HCT116 (cell line): ENCODE results near the gene IL21R. TPM values are rescaled to one million over a fixed set of nuclear protein-coding genes. Genes with fewer than 3 reads are reported as not detected.

Experiments used
- ATAC-seq: fragments of 200-7000 bp; cut with Tn5 transposase; 2 replicates; pipeline ENCODE4 v1.9.1; 2020; ENCODE audit warnings: mild to moderate bottlenecking, moderate library complexity
- BruUV-seq: library from RNA; stranded (reverse); fragments of 400-500 nt; replicated peaks from 2 replicates; lab custom pipeline; 2021; lab: Mats Ljungman, UMichigan
- CTCF ChIA-PET: fragments of 300-600 bp; sonication (Branson Sonifier 250); formaldehyde crosslinking; loops from one replicate; lab custom pipeline; 2021; ENCODE audit warnings: antibody characterized with exemption; lab: Charles Lee
- POLR2A ChIA-PET: fragments of 300-600, 350-600 bp; sonication (Branson Sonifier 250); formaldehyde crosslinking; loops from one replicate; lab custom pipeline; 2021; ENCODE audit warnings: antibody characterized with exemption; lab: Charles Lee
- RAD21 ChIA-PET, 2 experiments: fragments of 300-600 bp; sonication (Branson Sonifier 250); formaldehyde crosslinking; loops; one replicate each; lab custom pipeline; 2023; ENCODE audit warnings: low total read pairs in 2 of 2; ENCODE audit not compliant: uncharacterized antibody in 2 of 2, unreplicated experiment in 2 of 2, low non-redundant PET in 1 of 2; lab: Charles Lee
- DNase-seq: peaks from one replicate; pipeline ENCODE4 v3.0.0-alpha.2; 2010; ENCODE audit warnings: low read depth, low spot score
- H2AFZ ChIP-seq: fragments of 200-600 bp; shearing (Covaris generic), sonication (generic); 2 replicates; pipeline ENCODE4 v1.6.1; 2017; ENCODE audit warnings: low read depth, mixed run types, mixed read lengths, antibody characterized with exemption, low read length; ENCODE audit not compliant: poor library complexity, severe bottlenecking
- H3K27ac ChIP-seq: 2 replicates; pipeline ENCODE4 v1.5.1; 2012; ENCODE audit warnings: low read depth, low read length
- H3K27me3 ChIP-seq: fragments of 200-600 bp; sonication (generic); 2 replicates; pipeline ENCODE4 v1.6.1; 2016; ENCODE audit warnings: mixed run types, low read length, mixed read lengths; ENCODE audit not compliant: insufficient read depth
- H3K36me3 ChIP-seq, 2 experiments: fragments of 200-500 bp in 1 of 2; fragments of 200-600 bp in 1 of 2; sonication (Bioruptor generic) in 1 of 2; sonication (generic) in 1 of 2; 2 replicates each; pipeline versions ENCODE4 v1.5.1 to v1.6.1; 2014 to 2016; ENCODE audit warnings: low read length in 2 of 2, inconsistent platforms in 1 of 2, mixed read lengths in 1 of 2, mixed run types in 1 of 2; ENCODE audit not compliant: insufficient read depth in 2 of 2, control insufficient read depth in 1 of 2
- H3K4me1 ChIP-seq, 2 experiments: fragments of 200-600 bp in 1 of 2; sonication (generic) in 1 of 2; 2 replicates each; pipeline versions ENCODE4 v1.5.1 to v1.6.1; 2012 to 2017; ENCODE audit warnings: low read length in 2 of 2, inconsistent platforms in 1 of 2, mild to moderate bottlenecking in 1 of 2, mixed read lengths in 1 of 2, mixed run types in 1 of 2, moderate library complexity in 1 of 2; ENCODE audit not compliant: insufficient read depth in 2 of 2, control insufficient read depth in 1 of 2
- H3K4me2 ChIP-seq: fragments of 200-600 bp; sonication (generic); 2 replicates; pipeline ENCODE4 v1.6.1; 2017; ENCODE audit warnings: mixed run types, low read length, mixed read lengths
- H3K4me3 ChIP-seq, 2 experiments: fragments of 200-600 bp in 1 of 2; sonication (generic) in 1 of 2; replicated peaks in 1 of 2; 2 replicates each; pipeline ENCODE4 v1.5.1; 2011 to 2016; ENCODE audit warnings: low read length in 2 of 2, control low read depth in 1 of 2, low read depth in 1 of 2, mild to moderate bottlenecking in 1 of 2, mixed read lengths in 1 of 2, mixed run types in 1 of 2
- H3K79me2 ChIP-seq: fragments of 200-600 bp; sonication (generic); 2 replicates; pipeline ENCODE4 v1.6.1; 2017; ENCODE audit warnings: mild to moderate bottlenecking, mixed run types, low read length, moderate library complexity, mixed read lengths; ENCODE audit not compliant: insufficient read depth
- H3K9ac ChIP-seq: fragments of 200-600 bp; sonication (generic); 2 replicates; pipeline ENCODE4 v1.6.1; 2016; ENCODE audit warnings: low read length, mixed read lengths
- H3K9me2 ChIP-seq: fragments of 200-600 bp; sonication (generic), shearing (Covaris generic); 2 replicates; pipeline ENCODE4 v1.6.1; 2017; ENCODE audit warnings: mixed run types, mild to moderate bottlenecking, moderate library complexity; ENCODE audit not compliant: insufficient read depth
- H3K9me3 ChIP-seq, 2 experiments: fragments of 200-500 bp in 1 of 2; fragments of 200-600 bp in 1 of 2; sonication (Bioruptor generic) in 1 of 2; sonication (generic) in 1 of 2; 2 replicates each; pipeline ENCODE4 v1.6.1; 2014 to 2017; ENCODE audit warnings: low read length in 2 of 2, mixed read lengths in 2 of 2, inconsistent platforms in 1 of 2, low read depth in 1 of 2, mild to moderate bottlenecking in 1 of 2, mixed run types in 1 of 2, moderate library complexity in 1 of 2; ENCODE audit not compliant: control insufficient read depth in 1 of 2, insufficient read depth in 1 of 2
- H4K20me1 ChIP-seq: fragments of 200-600 bp; sonication (generic), shearing (Covaris generic); 2 replicates; pipeline ENCODE4 v1.6.1; 2017; ENCODE audit warnings: mixed run types, mild to moderate bottlenecking, moderate library complexity; ENCODE audit not compliant: insufficient read depth
- ATF3 ChIP-seq: IDR thresholded peaks from 2 replicates; pipeline ENCODE4 v1.6.1; 2012
- CBX3 ChIP-seq: IDR thresholded peaks from 2 replicates; pipeline ENCODE4 v1.6.1; 2012; ENCODE audit warnings: low read depth
- CEBPB ChIP-seq: IDR thresholded peaks from 2 replicates; pipeline ENCODE4 v1.6.1; 2012; ENCODE audit warnings: low read depth
- EZH2phosphoT487 ChIP-seq: fragments of 200-600 bp; IDR thresholded peaks from 2 replicates; pipeline ENCODE4 v1.6.1; 2018; ENCODE audit warnings: antibody characterized with exemption, borderline replicate concordance
- JUND ChIP-seq: IDR thresholded peaks from 2 replicates; pipeline ENCODE4 v1.6.1; 2012
- MAX ChIP-seq: IDR thresholded peaks from 2 replicates; pipeline ENCODE4 v1.6.1; 2012
- POLR2A ChIP-seq: IDR thresholded peaks from 2 replicates; pipeline ENCODE4 v1.7.0; 2011; ENCODE audit warnings: borderline replicate concordance; ENCODE audit not compliant: insufficient read depth, insufficient read length; ENCODE audit errors: extremely low read depth
- SP1 ChIP-seq: IDR thresholded peaks from 2 replicates; pipeline ENCODE4 v1.6.1; 2012; ENCODE audit warnings: low read depth
- SRF ChIP-seq: IDR thresholded peaks from 2 replicates; pipeline ENCODE4 v1.6.1; 2012; ENCODE audit warnings: low read depth
- intact Hi-C: fragments of 100-400 bp; cut with micrococcal nuclease; formaldehyde crosslinking; loops from 2 replicates; pipeline ENCODE4 v1.10.0; 2022
- total RNA-seq: library from RNA; stranded (reverse); gene quantifications from one replicate; pipeline ENCODE4 v1.2.1, GENCODE V29; 2021; ENCODE audit not compliant: unreplicated experiment

Gene IL21R
- total RNA-seq, 1 experiment from 2014 or later = 1.2 TPM

- Histone ChIP-seq H3K9ac (no peak overlapping the region), H3K4me3 (no peak overlapping the region), H3K79me2 (no peaks in the 10 kb centered on the region), H3K9me2 (no peaks in the 10 kb centered on the region), H3K27me3 (no peaks in the 10 kb centered on the region), H3K36me3 (peaks cover 0 to 48% of the 10 kb centered on the region in 2 experiments; a peak in 2 of 4 replicates), H3K4me1 (peaks cover 0 to 7% of the 10 kb centered on the region in 2 experiments; a peak in 2 of 4 replicates), H4K20me1 (no peaks in the 10 kb centered on the region), H3K27ac (no peak overlapping the region), H3K9me3 (no peaks in the 10 kb centered on the region; a peak in 1 of 4 replicates), H3K4me2 (no peak overlapping the region), H2AFZ (no peak overlapping the region)
- DNase-seq (no peak), ATAC-seq (no peak)
- RAD21 ChIA-PET = interaction anchor here in 1 of 2 experiments (0.7 kb wide), 1 partner anchor 41 kb away, joined by 4 read pairs; no protein-coding TSS in a partner anchor
- POLR2A ChIA-PET = interaction anchor here (0.7 kb wide), 1 partner anchor 39 kb away, joined by 3 read pairs; no protein-coding TSS in a partner anchor
- CTCF ChIA-PET = no interaction called here
- TF ChIP-seq CBX3 (no peak), ATF3 (no peak), SP1 (no peak), MAX (no peak), SRF (no peak), JUND (no peak)
- intact Hi-C loops = no loop called here
- no TSS peak for BruUV-seq
Measured at GRCh38 chr16:27359051-27359450, 42.9 kb upstream of the IL21R start.

GRCh38 chr16:27359615-27360014 is 42.4 kb upstream of the IL21R start:
- DNase-seq = no peak
- no peaks in the 10 kb centered on the region for H3K9me2 ChIP-seq
- no peak for TF ChIP-seq EZH2phosphoT487
- TF ChIP-seq CEBPB = no peak
- no peak for TF ChIP-seq POLR2A
- no peaks in the 10 kb centered on the region; a peak in 1 of 4 replicates for H3K9me3 ChIP-seq
- peaks cover 0 to 42% of the 10 kb centered on the region in 2 experiments; a peak in 2 of 4 replicates for H3K36me3 ChIP-seq
- no peak overlapping the region for H3K9ac ChIP-seq
- POLR2A ChIA-PET = interaction anchor here (0.7 kb wide), 1 partner anchor 39 kb away, joined by 3 read pairs; no protein-coding TSS in a partner anchor
- ATAC-seq = no peak
- H3K4me3 ChIP-seq = no peak overlapping the region
- no TSS peak for BruUV-seq
- H3K27ac ChIP-seq = no peak overlapping the region
- intact Hi-C loops = no loop called here
- H2AFZ ChIP-seq = no peak overlapping the region
- H3K27me3 ChIP-seq = no peaks in the 10 kb centered on the region
- RAD21 ChIA-PET = interaction anchor here in 1 of 2 experiments (0.7 kb wide), 1 partner anchor 42 kb away, joined by 4 read pairs; no protein-coding TSS in a partner anchor
- no peak overlapping the region for H3K4me2 ChIP-seq
- no peaks in the 10 kb centered on the region for H3K79me2 ChIP-seq
- H4K20me1 ChIP-seq = no peaks in the 10 kb centered on the region
- CTCF ChIA-PET = no interaction called here
- H3K4me1 ChIP-seq = peaks cover 0 to 13% of the 10 kb centered on the region in 2 experiments; a peak in 2 of 4 replicates
